SK-N-SH treated with all-trans-retinoic acid at 6 μM for 48 hours (cell line): ENCODE data around the gene CDR2L.

Source experiments
- ATAC-seq: fragments of 200-7000 bp; cut with Tn5 transposase; 3 replicates; pipeline ENCODE4 v1.9.1; 2020; ENCODE audit warnings: mild to moderate bottlenecking, moderate library complexity
- ARNTL ChIP-seq: fragments of 450-650 bp; formaldehyde crosslinking; IDR thresholded peaks from 2 replicates; pipeline ENCODE4 v1.5.0; 2020; ENCODE audit warnings: low read depth, mild to moderate bottlenecking, moderate library complexity, borderline replicate concordance
- BACH2 ChIP-seq: fragments of 250-450 bp; sonication (Bioruptor Pico); IDR thresholded peaks from 2 replicates; pipeline ENCODE4 v1.9.0; 2021; ENCODE audit warnings: mild to moderate bottlenecking, borderline replicate concordance
- CSDC2 ChIP-seq: fragments of 250-450 bp; sonication (Bioruptor Pico); IDR thresholded peaks from 2 replicates; pipeline ENCODE4 v1.5.0; 2020; ENCODE audit warnings: mild to moderate bottlenecking, moderate library complexity
- CSRNP3 ChIP-seq: fragments of 250-450 bp; sonication (Bioruptor Pico); IDR thresholded peaks from 2 replicates; pipeline ENCODE4 v1.5.1; 2021; ENCODE audit warnings: mild to moderate bottlenecking, moderate library complexity
- ESRRG ChIP-seq: fragments of 250-450 bp; sonication (Bioruptor Pico); IDR thresholded peaks from 2 replicates; pipeline ENCODE4 v1.6.1; 2021; ENCODE audit warnings: mild to moderate bottlenecking
- GLIS3 ChIP-seq: fragments of 250-450 bp; sonication (Bioruptor Pico); IDR thresholded peaks from 2 replicates; pipeline ENCODE4 v1.5.0; 2020; ENCODE audit warnings: mild to moderate bottlenecking, moderate library complexity
- ISL1 ChIP-seq: fragments of 250-450 bp; sonication (Bioruptor Pico); IDR thresholded peaks from 2 replicates; pipeline ENCODE4 v2.1.2; 2022; ENCODE audit warnings: mild to moderate bottlenecking, moderate library complexity
- OSR1 ChIP-seq: fragments of 250-450 bp; sonication (Bioruptor Pico); IDR thresholded peaks from 2 replicates; pipeline ENCODE4 v1.8.0; 2022; ENCODE audit warnings: moderate library complexity, mild to moderate bottlenecking, inconsistent platforms
- PATZ1 ChIP-seq: fragments of 250-450 bp; sonication (Bioruptor Pico); IDR thresholded peaks from 2 replicates; pipeline ENCODE4 v1.8.0; 2020; ENCODE audit warnings: mild to moderate bottlenecking, moderate library complexity, borderline replicate concordance
- POU6F1 ChIP-seq: fragments of 250-450 bp; sonication (Bioruptor Pico); IDR thresholded peaks from 2 replicates; pipeline ENCODE4 v1.8.0; 2021; ENCODE audit warnings: low read depth, mild to moderate bottlenecking, moderate library complexity, borderline replicate concordance
- PPARA ChIP-seq: fragments of 250-450 bp; sonication (Bioruptor Pico); IDR thresholded peaks from 2 replicates; pipeline ENCODE4 v1.5.0; 2020; ENCODE audit warnings: mild to moderate bottlenecking, borderline replicate concordance
- RARB ChIP-seq: fragments of 250-450 bp; sonication (Bioruptor Pico); IDR thresholded peaks from 2 replicates; pipeline ENCODE4 v1.8.0; 2021; ENCODE audit warnings: mild to moderate bottlenecking, moderate library complexity
- SNAI2 ChIP-seq: fragments of 250-450 bp; sonication (Bioruptor Pico); IDR thresholded peaks from 2 replicates; pipeline ENCODE4 v1.5.0; 2020; ENCODE audit warnings: mild to moderate bottlenecking, moderate library complexity
- TCF4 ChIP-seq: fragments of 250-450 bp; sonication (Bioruptor Pico); IDR thresholded peaks from 2 replicates; pipeline ENCODE4 v1.8.0; 2021; ENCODE audit warnings: mild to moderate bottlenecking, moderate library complexity, borderline replicate concordance
- ZC3H10 ChIP-seq: fragments of 250-450 bp; sonication (Bioruptor Pico); IDR thresholded peaks from 2 replicates; pipeline ENCODE4 v1.5.1; 2021; ENCODE audit warnings: mild to moderate bottlenecking, moderate library complexity
- ZFP3 ChIP-seq: fragments of 250-450 bp; sonication (Bioruptor Pico); IDR thresholded peaks from 2 replicates; pipeline ENCODE4 v1.5.0; 2020; ENCODE audit warnings: mild to moderate bottlenecking, moderate library complexity
- ZFP30 ChIP-seq: fragments of 450-650 bp; formaldehyde crosslinking; IDR thresholded peaks from 2 replicates; pipeline ENCODE4 v1.5.0; 2022; ENCODE audit warnings: mild to moderate bottlenecking, moderate library complexity
- ZNF565 ChIP-seq: fragments of 450-650 bp; formaldehyde crosslinking; conservative IDR thresholded peaks from 2 replicates; pipeline ENCODE4 v1.5.0; 2020; ENCODE audit warnings: low read depth, mild to moderate bottlenecking, moderate library complexity
- ZNF70 ChIP-seq: fragments of 450-650 bp; formaldehyde crosslinking; IDR thresholded peaks from 2 replicates; pipeline ENCODE4 v1.5.0; 2020; ENCODE audit warnings: mild to moderate bottlenecking, moderate library complexity
- ZNF8 ChIP-seq: fragments of 450-650 bp; formaldehyde crosslinking; IDR thresholded peaks from 2 replicates; pipeline ENCODE4 v1.5.0; 2020; ENCODE audit warnings: mild to moderate bottlenecking, moderate library complexity
- TF ChIP-seq, protein P1 (sequence below): fragments of 250-450 bp; sonication (Bioruptor Pico); IDR thresholded peaks from 2 replicates; pipeline ENCODE4 v1.5.0; 2020; ENCODE audit warnings: mild to moderate bottlenecking, moderate library complexity
- TF ChIP-seq, protein P2 (sequence below): fragments of 250-450 bp; sonication (Bioruptor Pico); IDR thresholded peaks from 2 replicates; pipeline ENCODE4 v1.5.1; 2020; ENCODE audit warnings: low read depth, mild to moderate bottlenecking, moderate library complexity

The CDR2L gene

GRCh38 chr17:74995847-74996246, 8.4 kb downstream of the CDR2L start:
- TF ChIP-seq CSDC2, result no peak
- TF ChIP-seq, protein P1, sequence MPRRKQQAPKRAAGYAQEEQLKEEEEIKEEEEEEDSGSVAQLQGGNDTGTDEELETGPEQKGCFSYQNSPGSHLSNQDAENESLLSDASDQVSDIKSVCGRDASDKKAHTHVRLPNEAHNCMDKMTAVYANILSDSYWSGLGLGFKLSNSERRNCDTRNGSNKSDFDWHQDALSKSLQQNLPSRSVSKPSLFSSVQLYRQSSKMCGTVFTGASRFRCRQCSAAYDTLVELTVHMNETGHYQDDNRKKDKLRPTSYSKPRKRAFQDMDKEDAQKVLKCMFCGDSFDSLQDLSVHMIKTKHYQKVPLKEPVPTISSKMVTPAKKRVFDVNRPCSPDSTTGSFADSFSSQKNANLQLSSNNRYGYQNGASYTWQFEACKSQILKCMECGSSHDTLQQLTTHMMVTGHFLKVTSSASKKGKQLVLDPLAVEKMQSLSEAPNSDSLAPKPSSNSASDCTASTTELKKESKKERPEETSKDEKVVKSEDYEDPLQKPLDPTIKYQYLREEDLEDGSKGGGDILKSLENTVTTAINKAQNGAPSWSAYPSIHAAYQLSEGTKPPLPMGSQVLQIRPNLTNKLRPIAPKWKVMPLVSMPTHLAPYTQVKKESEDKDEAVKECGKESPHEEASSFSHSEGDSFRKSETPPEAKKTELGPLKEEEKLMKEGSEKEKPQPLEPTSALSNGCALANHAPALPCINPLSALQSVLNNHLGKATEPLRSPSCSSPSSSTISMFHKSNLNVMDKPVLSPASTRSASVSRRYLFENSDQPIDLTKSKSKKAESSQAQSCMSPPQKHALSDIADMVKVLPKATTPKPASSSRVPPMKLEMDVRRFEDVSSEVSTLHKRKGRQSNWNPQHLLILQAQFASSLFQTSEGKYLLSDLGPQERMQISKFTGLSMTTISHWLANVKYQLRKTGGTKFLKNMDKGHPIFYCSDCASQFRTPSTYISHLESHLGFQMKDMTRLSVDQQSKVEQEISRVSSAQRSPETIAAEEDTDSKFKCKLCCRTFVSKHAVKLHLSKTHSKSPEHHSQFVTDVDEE, result no peak
- TF ChIP-seq OSR1, result no peak
- no peak for TF ChIP-seq RARB (CRISPR knock-in tag)
- TF ChIP-seq PPARA (CRISPR knock-in tag), result no peak
- no peak for TF ChIP-seq CSRNP3 (CRISPR knock-in tag)
- TF ChIP-seq, protein P2, sequence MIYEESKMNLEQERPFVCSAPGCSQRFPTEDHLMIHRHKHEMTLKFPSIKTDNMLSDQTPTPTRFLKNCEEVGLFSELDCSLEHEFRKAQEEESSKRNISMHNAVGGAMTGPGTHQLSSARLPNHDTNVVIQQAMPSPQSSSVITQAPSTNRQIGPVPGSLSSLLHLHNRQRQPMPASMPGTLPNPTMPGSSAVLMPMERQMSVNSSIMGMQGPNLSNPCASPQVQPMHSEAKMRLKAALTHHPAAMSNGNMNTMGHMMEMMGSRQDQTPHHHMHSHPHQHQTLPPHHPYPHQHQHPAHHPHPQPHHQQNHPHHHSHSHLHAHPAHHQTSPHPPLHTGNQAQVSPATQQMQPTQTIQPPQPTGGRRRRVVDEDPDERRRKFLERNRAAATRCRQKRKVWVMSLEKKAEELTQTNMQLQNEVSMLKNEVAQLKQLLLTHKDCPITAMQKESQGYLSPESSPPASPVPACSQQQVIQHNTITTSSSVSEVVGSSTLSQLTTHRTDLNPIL (CRISPR knock-in tag), result no peak
- no peak for TF ChIP-seq ESRRG (CRISPR knock-in tag)
- no peak for TF ChIP-seq SNAI2 (CRISPR knock-in tag)
- no peak for TF ChIP-seq ZFP30
- TF ChIP-seq POU6F1 (CRISPR knock-in tag), result no peak
- no peak for TF ChIP-seq TCF4 (CRISPR knock-in tag)
- ATAC-seq, result no peak

- ATAC-seq, result no peak
- TF ChIP-seq PPARA (CRISPR knock-in tag) (no peak), PATZ1 (no peak), BACH2 (CRISPR knock-in tag) (no peak), ZC3H10 (CRISPR knock-in tag) (no peak), POU6F1 (CRISPR knock-in tag) (no peak), TCF4 (CRISPR knock-in tag) (no peak)
Observed at GRCh38 chr17:74998783-74999182, 11.4 kb downstream of the CDR2L start.

DNA sequence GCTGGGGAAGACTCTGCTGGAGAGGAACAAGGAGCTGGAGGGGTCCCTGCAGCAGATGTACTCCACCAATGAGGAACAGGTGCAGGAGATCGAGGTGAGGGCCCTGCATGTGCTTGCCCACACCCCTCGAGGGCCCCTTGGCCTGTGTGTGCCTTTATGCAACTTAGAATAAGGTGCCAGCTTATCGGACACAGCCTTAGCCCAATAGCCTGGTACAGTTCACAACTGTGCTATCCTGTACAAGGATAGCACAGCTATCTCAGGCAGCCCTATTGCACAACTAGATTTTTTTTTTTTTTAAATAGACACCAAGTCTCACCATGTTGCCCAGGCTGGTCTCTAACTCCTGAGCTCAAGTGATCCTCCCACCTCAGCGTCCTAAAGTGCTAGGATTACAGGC, 12.1 kb downstream of the CDR2L start:
- TF ChIP-seq ESRRG (CRISPR knock-in tag), result no peak
- no peak for TF ChIP-seq PPARA (CRISPR knock-in tag)
- no peak for TF ChIP-seq GLIS3
- no peak for TF ChIP-seq ZNF8
- no peak for TF ChIP-seq POU6F1 (CRISPR knock-in tag)
- no peak for TF ChIP-seq SNAI2 (CRISPR knock-in tag)
- TF ChIP-seq ARNTL (CRISPR knock-in tag), result no peak
- TF ChIP-seq TCF4 (CRISPR knock-in tag), result no peak
- TF ChIP-seq, protein P2 (CRISPR knock-in tag), result no peak
- no peak for TF ChIP-seq ZC3H10 (CRISPR knock-in tag)
- no peak for TF ChIP-seq ZFP3 (CRISPR knock-in tag)
- no peak for TF ChIP-seq OSR1
- TF ChIP-seq ZNF565, result no peak
- no peak for TF ChIP-seq ISL1 (CRISPR knock-in tag)
- TF ChIP-seq RARB (CRISPR knock-in tag), result no peak
- no peak for TF ChIP-seq ZNF70
- TF ChIP-seq ZFP30, result no peak
- ATAC-seq, result no peak
